HEK293T (cell line): Measurements from ENCODE around the gene TPSAB1.
"Not testable (repeated sequence)": the region's sequence is repeated elsewhere in the genome, so short reads cannot be mapped to it uniquely, and the experiment has no call there.

Source experiments
- NFRKB ChIP-seq: fragments of 450-650 bp; IDR thresholded peaks from 2 replicates; pipeline ENCODE4 v1.6.1; 2016; ENCODE audit warnings: mild to moderate bottlenecking, moderate library complexity
- SP1 ChIP-seq: fragments of 450-650 bp; IDR thresholded peaks from 2 replicates; pipeline ENCODE4 v1.6.1; 2017

- not testable (repeated sequence) for TF ChIP-seq NFRKB, SP1
Observed at GRCh38 chr16:1230471-1231212, 9.9 kb upstream of the TPSAB1 start.
